Measurements from ENCODE around the gene INHA.

The INHA gene

DNA sequence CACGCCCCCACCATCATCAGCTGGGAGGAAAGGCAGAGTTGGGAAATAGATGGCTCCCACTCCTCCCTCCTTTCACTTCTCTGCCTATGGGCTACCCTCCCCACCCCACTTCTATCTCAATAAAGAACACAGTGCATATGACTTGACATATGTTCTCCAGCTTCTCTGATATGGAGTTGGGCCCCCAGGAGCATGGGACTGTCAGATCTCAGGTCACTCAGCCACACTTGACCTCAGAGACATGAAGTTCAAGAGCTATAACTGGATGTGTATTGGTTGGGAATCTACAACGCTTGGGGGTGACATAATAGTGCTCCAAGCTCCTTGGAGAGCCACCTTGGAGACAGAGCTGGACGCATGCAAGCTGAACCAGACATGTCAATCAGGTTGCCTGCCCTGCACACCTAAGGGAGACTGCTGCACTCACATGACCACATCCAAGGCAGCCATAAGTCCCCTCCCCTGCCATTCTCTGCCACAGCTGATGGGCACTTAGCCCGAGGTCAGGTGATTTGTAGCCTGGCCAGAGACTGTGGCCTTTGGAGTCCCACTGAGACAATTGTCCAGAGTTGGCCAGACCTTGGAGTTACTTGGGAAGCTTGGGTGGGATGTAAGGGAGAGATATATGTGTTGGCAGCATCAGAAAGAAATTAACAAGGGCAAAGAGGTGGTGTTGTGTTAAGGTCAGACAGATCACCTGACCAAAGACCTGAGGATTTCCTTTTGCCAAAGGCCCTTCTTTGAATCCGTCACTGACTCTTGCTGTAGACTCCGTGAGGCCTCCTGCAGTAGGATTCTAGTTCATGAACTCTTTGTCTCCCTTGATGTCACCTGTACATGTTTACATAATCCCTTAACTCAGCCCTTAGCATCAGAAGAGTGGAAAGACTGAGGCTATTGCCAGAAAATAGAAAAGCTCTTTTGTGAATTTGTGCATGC, 3.7 kb downstream of the INHA start:
- no peak for ATAC-seq

GRCh38 chr2:219576505-219577388, 4.6 kb downstream of the INHA start:
- no peak for ATAC-seq

GRCh38 chr2:219578811-219579613, 6.9 kb downstream of the INHA start:
- no peak for ATAC-seq

- ATAC-seq, result no peak
Observed at GRCh38 chr2:219581346-219581745, 9.2 kb downstream of the INHA start.

DNA sequence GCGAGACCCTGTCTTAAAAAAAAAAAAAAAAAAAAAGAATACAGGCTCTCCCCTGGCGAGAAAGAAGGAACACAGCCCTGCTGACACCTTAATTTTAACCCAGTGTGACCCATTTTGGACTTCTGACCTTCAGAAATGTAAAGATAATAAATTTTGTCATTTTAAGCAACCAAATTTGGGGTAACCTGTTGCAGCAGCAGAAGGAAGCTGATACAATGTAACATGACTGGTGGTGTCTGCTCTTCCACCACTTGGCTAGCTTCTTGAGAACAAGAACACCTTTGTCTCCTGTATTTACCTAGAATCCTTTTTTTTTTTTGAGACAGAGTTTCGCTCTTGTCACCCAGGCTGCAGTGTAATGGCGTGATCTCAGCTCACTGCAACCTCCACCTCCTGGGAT, 19.0 kb downstream of the INHA start:
- no peak for ATAC-seq

GRCh38 chr2:219592736-219593135, 20.6 kb downstream of the INHA start:
- no peak for ATAC-seq

DNA sequence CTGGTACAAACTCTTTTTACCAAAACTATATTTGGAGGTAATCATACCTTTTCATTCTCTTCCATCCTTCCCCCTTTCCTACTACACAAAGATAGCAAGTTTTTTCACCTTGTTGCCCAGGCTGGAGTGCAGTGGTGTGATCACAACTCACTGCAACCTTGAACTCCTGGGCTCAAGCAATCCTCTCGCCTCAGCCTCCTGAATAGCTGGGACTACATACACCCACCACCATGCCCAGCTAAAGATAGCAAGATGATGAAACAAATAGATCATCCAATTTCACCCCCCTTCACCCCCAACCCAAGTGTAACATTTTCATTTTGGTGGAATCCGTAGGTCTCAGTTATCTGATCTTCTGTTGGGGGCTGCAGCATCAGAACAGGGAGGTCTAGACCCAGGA, 21.0 kb downstream of the INHA start:
- no peak for ATAC-seq

DNA sequence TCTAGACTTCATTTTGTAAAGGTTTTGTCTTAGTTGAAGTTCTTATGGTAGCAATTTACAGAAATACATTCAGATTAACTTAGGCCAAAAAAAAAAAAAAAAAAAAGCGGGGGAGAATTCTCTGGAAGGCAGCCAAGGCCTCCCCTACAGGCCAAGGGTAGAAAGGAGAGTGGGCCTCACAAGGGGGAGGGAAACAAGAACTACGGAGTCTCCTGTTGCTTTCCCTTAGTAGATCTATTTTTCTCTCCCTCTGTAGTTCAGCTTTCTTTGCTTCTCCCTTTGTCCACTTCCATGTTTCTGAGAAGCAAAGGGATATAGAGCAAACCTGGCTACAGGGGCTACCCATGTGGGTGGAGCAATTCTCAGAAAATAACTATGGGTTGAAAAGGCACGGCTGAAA, 23.1 kb downstream of the INHA start:
- no peak for ATAC-seq

GRCh38 chr2:219596954-219597551, 24.9 kb downstream of the INHA start:
- ATAC-seq, result no peak

DNA sequence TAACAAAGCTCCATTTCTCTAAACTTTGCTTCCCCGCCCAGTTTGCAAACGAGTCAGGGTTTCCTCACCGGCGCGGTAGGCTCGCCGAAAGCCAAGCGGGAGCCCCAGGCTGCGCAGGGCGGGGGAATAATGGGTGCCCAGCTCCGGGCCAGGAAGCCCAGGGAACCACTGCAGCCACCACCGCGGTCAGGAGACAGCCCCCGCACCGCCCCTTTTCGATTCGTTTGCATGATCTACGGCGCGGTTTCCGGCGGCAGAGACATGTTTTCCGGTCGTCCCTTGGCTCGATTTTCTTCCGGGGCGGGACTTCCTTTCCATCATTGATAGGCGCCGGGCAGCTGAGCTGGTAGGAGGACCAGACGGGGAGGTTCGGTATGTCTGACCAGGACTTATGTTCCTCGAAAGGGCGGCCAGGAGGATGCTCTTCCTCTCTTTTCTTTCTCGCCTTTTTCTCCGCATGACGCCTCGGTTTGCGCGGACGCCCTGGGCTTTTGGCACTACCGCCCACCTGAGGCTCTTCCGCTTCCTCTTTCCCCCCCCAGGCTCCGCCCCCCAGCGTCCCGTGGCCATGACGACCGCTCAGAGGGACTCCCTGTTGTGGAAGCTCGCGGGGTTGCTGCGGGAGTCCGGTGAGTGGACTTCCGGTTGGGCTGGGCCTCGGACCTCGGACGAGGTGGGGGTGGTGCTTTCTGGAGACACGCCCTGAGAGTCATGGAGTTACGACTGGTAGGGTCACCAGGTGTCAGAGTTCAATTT, 25.6 kb downstream of the INHA start, which contains the start of gene STK11IP:
STK11IP (plus strand) TSS at position 306 of the 756 bp plus-strand sequence; CDS start at position 569, 263 bp downstream.
- ATAC-seq, result peak; percentile 91

DNA sequence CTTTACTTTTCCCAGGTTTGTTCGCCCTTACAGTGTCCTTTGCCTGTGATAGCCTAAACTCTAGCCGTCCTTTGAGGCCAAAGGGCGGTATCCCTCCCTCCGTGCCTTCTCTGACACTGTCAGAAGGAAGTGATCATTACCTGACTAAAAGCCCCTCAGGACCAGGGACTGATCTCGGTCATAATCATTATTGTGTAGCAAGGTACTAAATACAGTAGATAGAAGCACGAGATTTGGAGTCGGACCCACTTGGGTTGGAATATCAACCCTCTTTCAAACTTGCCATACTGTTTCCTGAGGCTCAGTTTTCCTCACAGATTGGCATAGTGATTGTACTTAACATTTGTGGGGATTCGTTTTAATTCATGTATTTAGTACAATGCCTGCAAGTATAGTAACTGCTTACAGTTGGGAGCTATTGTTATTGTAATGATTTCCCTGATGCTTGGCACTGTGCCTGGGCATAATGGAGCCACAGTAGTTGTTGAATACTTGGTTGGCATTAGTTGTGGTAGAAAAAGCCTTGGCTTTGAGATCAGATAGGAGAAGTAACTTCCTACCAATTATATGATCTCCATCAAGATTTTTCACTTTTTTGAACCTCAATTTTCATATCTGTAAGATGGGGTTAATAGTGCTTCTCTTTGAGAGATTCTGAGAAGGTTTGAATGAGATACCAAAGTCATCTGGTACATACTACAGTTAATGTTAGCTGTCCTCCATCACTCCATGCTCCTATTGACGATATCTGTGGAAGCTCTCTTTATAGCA, 26.4 kb downstream of the INHA start:
- no peak for ATAC-seq

DNA sequence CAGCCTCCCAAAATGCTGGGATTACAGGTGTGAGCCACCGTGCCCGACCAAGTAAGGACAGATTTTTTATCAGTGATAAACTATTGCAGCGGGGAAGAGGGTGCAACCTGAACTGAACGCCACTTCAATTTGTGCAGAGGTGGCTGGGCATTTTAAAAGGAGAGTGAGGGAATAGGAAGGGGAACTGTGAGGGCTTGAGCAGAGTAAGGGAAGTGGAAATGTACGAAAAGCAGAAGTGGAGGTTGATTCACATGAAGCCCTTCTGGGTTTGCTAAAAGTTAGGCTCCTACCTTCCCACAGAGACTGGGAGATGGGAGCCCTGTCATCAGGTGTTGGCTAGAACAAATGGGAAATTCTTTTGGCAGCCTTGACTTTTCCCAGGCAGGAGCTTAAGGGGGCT, 31.7 kb downstream of the INHA start:
- no peak for ATAC-seq

- no peak for ATAC-seq
Observed at GRCh38 chr2:219605607-219605954, 33.5 kb downstream of the INHA start.

DNA sequence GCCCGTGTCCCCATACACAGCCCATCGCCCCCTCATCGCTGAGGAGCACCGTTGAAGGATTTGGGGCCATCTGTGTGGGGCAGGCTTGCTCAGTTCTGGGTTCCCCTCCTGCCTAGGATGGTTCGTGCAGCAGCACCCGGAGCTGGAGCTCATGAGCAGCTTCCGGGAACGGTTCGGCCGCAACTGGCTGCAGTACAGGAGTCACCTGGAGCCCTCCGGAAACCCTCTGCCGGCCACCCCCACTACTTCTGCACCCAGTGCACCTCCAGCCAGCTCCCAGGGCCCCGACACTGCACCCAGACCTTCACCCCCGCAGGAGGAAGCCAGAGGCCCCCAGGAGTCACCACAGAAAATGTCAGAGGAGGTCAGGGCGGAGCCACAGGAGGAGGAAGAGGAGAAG, 35.8 kb downstream of the INHA start:
- ATAC-seq, result no peak

DNA sequence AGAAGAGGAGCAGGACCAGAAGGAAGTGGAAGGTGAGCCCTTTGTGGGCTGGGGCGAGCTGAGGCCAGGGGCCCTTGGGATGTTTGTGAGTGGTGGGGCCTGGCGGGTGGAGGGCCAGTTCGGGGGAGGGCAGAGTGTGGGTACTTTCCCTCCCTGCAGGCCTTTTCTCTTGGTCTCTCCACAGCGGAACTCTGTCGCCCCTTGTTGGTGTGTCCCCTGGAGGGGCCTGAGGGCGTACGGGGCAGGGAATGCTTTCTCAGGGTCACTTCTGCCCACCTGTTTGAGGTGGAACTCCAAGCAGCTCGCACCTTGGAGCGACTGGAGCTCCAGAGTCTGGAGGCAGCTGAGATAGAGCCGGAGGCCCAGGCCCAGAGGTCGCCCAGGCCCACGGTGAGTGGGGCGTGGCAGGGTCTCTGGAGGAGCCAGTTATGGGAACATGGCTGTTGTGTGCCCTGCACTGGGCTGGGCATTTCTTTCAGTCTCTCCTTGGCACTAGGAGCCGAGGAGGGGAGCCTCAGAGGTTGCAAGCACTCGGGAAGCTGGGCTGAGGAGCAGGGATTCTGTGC, 36.4 kb downstream of the INHA start:
- ATAC-seq, result no peak

DNA sequence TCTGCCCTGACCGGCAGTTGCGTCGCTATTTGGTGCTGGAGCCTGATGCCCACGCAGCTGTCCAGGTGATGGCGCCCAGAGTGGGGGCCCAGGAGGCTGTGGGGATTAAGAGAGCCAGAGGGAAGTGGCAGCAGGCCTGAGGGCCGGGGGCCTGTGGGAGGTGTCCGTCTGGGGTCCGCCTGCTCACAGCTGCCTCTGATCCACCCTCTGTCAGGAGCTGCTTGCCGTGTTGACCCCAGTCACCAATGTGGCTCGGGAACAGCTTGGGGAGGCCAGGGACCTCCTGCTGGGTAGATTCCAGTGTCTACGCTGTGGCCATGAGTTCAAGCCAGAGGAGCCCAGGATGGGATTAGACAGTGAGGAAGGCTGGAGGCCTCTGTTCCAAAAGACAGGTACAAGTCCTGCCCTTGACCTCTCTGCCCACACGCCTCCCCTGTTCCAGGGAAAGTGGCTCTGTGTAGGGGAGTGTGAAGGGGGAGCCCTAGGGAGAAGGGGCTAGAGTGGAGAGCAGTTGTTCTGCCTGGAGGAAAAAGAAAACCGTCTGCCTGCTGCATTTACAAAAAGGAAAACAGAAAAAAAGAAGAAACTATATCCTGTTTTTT, 37.1 kb downstream of the INHA start:
- ATAC-seq, result no peak

DNA sequence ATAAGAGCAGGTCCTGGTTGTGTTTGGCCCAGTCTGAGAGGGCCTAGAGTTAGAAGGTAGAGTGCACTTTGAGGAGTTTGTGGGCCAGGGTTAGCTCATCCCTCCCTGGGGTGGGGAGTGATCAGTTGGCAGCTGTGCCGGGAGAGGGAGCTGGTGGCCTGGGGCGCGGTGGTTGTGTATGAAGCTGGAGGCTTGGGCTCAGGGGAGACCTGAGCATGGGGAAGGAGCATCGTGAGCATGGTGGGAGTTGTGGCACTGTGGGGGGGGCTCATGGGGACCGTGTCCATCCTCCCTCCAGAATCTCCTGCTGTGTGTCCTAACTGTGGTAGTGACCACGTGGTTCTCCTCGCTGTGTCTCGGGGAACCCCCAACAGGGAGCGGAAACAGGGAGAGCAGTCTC, 39.2 kb downstream of the INHA start:
- ATAC-seq, result no peak

DNA sequence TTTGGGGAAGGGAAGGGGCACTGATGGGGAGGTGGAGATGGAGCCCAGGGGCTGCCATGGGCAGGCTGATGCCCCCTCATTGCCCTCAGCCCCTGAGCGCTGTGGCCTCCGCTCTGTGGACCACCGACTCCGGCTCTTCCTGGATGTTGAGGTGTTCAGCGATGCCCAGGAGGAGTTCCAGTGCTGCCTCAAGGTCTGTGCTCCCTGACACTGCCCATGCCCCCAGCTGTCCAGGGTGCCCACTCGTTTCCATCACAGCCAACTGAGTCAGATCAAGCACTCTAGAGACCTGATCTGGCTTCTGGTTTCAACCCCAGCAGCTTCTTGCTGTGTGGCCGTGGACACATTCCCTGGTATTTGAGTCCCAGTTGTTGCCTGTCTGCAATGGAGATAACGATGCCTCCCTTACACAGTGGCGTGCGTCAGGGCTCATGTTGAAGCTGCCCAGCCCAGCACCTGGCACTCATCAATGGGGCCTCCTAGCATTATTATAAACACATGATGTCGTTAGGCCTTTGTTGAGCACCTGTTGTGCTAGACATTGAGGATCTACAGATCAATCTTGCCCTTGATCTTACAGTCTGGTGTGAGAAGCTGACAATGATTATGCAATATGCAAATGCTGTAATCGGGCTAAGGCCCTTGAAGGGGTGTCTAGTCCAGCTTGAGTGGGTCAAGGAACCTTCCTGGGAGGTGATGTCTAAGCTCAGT, 39.9 kb downstream of the INHA start:
- no peak for ATAC-seq

- ATAC-seq, result peak in 1 of 2 donors; percentile 41
Observed at GRCh38 chr2:219612577-219613286, 40.6 kb downstream of the INHA start.

All from activated CD4-positive, CD25-positive, alpha-beta regulatory T cell treated with anti-CD3 and anti-CD28 coated beads, Interleukin-2, amount 50 U/mL, for 24 hours (primary cell).